Measurements from ENCODE around the gene KRTAP5-6.

Gene KRTAP5-6

DNA sequence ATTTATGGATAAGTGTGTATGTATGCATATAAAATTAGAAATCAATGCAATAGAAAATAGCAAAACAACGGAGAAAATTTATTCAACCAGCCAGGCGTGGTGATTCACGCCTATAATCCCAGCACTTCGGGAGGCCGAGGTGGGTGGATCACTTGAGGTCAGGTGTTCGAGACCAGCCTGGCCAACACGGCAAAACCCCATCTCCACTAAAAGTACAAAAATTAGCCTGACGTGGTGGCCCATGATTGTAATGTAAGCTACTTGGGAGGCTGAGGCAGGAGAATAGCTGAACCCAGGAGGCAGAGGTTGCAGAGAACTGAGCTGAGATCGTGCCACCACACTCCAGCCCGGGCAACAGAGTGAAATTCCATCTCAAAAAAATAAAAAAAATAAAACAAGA is 5.5 kb downstream of the KRTAP5-6 start:
- DNase-seq (ENCODE audit: low read depth): no peak

DNA sequence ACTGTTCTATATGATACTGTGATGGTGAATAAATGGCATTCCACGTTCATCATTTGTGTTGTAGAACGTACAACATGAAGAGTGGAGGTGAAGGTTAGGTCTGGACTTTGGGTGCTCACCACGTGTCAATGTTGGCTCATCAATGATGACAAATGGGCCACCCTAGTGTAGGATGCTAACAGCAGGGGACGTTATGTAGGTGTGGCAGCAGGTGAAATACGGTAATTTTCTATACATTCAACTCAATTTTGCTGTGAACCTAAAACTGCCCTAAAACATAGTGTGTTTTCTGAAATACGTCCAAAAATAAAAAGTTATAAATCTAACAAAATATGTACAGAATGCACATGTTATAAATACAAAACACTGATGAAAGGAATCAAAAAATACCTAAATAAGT is 6.2 kb downstream of the KRTAP5-6 start:
- no peak for DNase-seq (ENCODE audit: low read depth)

DNA sequence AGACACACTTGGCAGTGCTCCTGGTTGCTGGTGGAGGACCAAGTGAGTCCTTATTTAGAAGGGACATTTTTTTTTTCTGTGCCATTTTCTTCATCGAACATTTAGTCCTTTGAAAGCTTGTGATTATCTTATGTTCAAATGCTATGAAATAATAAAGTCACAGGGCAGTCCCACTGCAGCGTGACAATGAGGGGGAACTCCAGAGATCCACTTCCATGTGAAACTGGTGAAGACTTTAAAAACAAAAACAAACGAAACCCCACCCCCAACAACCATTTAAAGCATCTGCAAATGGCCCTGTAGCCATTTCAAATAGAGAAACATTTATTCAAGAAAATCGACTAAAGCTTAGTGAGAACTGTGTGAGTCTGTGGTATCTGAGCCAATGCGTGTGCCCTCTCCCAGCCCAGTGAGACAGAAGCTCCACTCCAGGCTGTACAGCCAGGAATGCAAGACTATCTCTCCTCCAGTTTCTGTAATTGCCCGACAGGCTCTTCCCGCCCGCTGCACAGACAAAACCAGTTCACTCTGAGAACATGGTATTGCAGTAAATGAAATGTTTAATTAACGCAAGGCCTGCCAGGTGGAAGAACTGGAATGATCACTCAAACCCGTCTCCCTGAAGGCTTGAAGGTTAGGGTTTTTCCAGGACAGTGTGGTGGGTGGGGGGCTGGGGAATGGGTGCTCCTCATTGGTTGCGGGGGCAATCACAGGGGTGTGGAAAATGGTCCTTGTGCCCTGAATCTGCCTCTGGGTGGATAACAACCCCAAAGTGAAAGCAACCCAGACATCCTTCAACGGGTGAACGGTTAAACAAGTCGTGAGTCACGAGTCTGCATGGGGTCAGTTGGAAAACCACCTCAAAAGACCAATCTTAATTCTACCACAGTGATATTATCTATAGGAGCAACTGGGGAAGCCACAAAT is 8.4 kb downstream of the KRTAP5-6 start:
- DNase-seq (ENCODE audit: low read depth): no peak

DNA sequence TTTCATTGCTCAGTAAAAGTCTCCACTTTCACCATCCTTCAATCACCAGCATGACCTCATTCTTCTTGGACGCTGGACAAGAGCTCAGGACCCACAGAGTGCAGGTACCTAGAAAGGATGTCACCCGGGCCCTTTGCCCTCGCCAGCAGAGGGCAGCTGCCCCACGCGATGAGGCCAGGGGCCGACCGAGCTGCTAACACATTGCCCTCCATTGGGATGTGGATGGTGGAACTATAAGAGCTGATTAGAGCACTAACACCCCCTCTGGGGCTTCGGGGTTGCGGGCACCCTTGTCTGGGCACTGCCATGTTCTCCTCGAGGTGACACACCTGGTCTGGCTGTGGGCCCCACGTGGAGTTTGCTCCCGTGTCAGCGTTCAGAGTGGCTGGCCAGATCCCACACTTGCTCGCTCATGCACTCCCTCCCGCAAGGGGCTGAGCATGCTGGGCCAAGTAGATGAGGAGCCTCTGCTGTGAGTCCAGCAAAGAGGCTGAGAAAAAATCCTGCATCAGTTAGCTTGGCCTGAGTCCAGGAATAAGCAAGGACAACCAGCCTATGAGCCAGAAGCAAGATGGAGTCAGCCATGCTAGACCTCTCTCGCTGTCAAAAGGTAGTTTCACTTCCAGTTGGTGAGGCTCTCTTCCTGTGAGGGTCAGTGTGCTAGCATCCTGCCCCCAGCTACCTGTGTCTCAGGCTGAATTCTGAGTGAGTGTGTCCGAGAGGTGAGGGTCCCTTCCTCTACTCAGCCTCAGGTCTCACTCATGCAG is 9.8 kb downstream of the KRTAP5-6 start:
- DNase-seq (ENCODE audit: low read depth): no peak

DNA sequence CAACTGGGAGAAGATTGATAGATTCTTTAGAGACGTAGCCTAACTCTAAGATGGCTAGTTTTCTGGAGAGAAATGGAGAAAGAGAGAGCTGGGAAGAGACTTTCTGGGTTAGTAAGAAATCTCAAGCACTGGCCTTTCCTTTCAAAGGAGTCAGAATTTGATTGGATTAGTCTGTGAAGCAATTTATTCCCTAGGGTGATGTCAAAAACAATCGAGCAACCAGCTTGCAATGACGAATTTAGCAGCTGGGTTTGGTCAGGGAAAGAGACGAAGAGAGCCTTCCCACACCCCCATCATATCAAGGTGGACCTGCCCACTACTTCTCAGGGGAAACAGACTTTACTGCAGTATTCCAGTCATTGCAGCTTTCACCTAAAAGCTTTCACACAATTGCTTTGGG is 10.8 kb downstream of the KRTAP5-6 start:
- DNase-seq (ENCODE audit: low read depth): no peak

DNA sequence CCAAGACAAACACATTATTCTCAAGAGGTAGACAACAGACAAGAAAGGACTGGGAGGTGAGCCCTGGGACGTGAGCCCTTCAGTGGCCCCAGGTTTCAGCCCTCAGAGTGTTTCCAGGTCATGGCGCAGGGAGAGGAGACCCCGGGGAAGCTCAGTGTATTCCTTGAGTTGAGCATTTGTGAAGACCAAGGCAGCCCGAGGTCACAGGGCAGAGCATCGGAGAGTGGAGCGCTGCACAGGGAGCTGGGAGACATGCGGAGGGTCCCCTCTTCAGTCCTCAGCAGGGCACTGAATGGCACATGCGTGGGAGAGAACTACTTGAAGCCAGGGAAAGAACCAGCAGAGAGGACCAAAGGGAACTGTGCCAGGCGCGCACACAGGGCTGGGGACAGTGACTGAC is 11.7 kb downstream of the KRTAP5-6 start:
- DNase-seq (ENCODE audit: low read depth): no peak

DNA sequence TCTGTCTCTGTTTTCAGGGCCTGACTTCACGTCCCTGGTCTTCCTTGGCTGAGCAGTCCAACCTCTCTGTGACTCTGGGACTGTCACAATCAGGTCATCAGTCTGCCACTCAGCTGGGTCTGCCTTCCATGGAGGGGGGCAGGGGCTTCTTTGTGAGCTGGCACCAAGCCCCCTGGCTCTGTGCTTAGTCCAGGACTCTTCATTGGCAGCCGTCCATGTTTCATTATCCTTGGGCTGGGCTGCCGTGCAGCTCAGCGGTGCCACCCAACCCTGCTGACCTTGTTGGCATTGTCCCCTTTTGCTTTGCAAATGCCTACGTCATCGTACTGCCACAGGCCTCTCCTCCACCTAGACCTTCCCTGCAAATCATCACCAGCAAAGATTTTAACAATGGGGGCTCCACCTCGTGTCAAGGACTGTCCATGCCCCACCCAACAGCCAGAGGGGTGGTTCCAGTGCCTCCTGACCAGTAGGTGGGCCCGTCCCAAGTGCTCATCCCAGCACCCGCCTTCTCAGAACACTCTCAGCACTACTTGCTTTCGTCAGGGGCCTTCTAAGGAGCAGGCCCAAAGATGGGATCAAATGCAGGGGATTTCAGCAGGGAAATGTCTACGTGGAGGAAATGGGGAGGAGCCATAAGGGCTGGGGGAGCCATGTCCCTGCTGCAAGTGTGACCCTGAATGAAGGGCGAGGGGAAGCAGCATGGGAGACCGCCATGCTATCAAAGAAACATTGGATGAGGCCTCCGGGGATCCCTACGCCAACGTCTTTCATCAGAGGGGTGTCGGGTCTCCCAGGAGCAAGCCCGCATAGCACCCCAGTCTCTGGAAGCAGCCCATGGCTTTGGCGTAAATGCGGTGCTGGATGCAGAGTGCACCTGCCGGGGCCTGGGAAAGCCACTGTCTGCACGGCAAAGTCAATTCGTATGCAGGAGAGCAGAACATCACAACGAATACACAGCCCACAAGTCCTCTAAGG is 18.2 kb downstream of the KRTAP5-6 start:
- DNase-seq (ENCODE audit: low read depth): no peak

DNA sequence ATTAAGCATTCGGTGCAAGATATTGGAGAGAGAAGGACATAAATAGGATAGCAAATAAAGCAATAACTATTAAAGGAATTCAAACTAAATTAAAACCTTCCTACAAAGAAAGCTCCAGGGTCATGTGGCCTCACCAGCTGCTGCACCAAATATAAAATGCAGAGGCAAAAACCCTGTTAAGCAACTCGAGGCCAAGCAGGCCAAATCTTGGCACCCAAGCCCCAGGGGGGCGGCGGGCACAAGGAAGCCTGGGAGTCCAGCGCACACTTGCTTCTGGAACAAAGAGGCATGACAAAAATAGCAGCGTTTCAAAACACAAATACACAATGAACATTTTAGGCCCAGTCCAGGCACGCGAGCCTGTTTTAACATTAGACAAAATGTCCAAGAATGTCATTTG is 20.8 kb downstream of the KRTAP5-6 start:
- no peak for DNase-seq (ENCODE audit: low read depth)

DNA sequence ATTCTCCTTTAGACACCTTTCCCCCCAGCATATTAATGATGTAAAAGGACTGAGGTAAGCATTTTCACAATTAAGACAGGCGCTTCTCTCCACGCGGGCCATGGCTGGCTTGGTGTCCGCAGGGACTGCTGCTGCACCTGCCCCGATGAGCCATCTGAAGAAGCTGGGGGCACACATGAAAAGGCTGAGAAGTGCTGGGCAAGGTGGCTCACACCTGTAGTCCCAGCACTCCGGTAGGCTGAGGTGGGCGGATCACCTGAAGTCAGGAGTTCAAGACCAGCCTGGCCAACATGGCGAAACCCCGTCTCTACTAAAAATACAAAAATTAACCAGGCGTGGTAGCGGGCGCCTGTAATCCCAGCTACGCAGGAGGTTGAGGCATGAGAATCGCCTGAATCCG is 21.3 kb downstream of the KRTAP5-6 start:
- DNase-seq (ENCODE audit: low read depth): no peak

DNA sequence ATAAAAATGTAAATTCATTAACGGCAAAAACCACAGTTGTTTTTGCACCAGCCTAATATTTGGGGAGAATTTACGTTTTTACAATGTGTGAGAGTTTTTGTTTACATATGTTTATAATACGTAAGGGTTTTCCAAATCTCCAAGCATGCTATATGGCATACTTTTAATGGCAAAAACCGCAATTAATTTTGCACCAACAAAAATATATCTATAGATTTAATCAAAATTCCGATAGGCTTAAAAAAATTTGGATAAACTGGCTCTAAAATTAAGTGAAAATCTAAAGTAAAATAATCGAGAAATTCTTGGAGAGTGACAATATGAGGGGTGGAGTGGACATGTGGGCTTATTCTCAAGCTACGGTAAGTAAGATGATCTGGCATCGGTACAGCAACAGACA is 22.8 kb downstream of the KRTAP5-6 start:
- no peak for DNase-seq (ENCODE audit: low read depth)

DNA sequence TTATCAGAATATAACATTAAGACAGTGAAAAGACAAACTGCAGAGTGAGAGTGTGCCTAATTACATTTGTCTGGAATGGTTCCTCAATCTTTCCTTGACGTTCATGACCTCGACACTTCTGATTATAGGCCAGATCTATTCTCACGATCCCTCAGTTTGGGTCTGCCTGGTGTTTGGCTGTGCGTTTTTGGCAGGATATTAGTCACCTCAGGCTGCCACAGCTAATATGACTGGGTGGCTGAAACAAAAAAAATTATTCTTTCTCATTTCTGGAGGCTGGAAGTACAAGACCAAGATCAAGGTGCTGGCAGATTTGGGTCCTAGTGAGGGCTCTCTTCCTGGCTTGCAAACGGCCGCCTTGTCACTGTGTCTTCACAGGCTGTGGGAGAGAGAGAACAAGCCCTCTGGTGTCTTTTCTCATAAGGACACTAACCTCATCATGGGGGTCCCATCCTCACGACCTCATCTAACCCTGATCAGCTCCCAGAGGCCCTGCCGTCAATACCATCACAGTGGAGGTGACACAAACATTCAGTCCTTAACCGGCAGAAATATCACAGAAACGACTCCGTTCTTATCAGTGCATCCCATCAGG is 30.2 kb downstream of the KRTAP5-6 start:
- no peak for DNase-seq (ENCODE audit: low read depth)

DNA sequence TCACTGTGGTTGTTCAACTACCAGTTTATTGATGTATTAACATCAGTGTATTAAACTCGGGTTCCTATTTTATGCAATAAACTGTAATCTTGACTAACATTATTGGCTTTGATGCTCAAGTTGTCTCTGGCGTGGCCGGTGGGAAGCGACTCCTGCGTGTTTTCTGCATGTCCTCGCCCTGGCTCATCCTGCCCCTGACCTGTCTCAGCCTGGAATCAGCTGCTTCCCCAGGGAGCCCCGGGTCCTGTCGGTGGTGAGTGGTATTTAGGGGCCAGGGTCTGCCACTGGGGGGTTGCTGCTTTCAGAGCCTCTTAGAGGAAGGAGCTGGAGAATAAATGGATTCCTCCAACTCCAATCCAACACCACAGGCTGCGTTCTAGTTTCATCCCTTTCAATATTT is 30.9 kb downstream of the KRTAP5-6 start:
- DNase-seq (ENCODE audit: low read depth): no peak

DNA sequence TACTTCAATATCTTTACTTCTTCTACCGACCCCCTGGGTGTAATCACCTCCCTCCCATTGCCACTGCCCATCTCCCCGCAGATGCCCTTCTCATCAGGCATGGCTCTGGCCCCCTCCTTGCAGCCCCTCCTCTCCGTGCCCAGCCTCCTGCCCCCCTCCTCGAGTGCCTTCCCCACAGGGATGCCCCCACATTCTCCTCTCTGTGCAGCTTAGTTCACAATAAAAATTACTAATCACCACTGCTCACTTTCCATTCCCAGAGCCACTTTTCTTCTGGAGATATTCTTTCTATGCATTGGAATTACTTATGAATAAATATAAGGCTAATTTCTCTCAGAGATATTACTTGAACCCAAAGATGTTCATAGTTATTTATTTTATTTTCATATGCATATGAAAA is 31.3 kb downstream of the KRTAP5-6 start:
- DNase-seq (ENCODE audit: low read depth): no peak

DNA sequence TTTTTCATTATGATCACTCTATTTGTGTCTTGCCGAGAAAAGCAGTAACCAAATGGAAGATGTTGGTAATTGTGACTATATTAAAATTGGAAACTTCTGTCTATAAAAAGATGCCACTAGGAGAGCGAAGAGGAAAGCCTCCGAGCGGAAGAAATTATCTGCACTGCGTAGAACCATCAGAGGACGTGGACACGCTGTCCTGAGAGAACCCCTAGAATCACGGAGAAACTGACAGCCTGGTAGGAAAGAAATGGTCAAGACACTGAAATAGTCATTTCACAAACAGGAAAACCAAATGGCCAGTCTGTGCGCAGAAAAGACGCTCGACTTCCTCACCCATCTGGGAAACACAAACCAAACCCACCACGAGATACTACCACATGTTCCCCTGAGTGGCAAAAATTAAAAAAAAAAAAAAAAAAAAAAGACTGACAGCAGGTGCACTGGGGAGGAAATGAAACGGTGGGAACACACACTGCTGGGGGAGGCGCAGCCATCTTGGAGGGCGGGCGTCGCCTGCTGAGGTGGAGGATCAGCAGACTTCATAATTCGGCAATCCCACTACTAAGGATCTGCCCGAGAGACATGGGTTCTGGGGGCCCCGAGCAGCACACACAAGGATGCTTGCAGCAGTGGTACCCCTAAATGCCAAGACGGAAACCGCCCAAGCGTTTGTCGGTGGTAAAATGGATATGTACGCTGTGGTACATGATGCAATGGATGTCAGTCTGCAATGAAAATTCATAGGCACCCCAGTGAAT is 32.1 kb downstream of the KRTAP5-6 start:
- no peak for DNase-seq (ENCODE audit: low read depth)

DNA sequence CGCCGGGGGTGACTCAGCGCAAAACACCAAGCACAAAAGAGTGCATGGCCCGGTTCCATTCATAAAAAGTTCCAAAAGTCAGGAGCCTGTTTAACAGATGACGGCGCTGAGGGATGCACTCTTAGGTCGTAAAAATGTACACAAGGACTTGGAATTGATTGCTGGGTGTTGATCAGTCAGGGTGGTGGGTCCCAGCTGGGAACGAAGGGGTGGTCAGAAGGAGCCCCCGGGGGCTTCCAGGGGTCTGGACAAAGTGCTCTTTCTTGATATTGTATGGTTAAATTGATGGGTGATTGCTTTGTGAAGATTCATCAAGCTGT is 32.7 kb downstream of the KRTAP5-6 start:
- no peak for DNase-seq (ENCODE audit: low read depth)

DNA sequence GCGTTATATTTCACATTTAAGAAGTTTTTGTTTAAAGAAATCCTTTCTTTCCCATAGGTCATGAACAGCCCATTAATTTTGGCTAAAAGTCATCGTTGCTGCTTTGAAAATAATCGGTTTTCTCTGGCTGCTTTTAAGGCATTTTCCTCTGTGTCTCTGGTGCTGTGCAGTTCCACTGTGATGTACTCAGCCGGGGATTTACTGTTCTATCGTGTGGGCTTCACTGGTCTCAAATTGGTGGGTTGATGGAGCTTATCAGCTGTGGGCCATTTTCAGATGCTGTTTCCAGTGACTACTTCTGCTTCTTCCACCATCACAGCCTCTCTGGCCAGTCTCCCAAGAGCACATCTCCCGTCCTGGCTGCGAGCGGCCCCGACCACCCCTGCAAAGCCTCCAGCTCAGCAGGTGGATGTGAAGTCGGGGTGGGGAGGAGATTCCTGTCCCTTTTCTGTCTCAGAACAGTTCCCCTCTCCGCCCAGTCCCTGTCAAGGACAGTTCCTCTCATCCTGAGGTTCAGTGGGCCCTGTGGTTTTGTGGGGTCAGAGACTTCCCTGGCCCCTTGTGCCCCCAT is 33.1 kb downstream of the KRTAP5-6 start:
- no peak for DNase-seq (ENCODE audit: low read depth)

DNA sequence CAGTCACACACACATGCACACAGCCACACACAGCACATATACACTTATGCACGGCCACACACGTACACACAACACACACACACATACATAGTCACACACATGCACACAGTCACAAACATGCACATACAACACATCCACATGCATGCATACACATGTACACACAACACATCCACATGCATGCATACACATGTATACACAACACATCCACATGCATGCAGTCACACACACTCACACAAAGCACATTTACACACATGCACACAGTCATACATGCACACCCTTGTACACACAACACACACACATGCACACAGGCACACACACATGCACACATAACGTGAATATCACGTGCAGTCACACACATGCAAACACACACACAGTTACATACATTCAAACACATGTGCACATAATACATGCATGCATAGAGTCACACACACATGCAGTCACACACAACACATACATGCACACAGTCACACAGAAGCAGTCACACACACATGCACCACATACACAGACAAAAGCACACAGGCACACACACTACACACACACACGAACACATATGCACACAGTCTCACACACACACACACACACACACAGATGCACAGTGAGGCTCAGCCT is 34.6 kb downstream of the KRTAP5-6 start:
- DNase-seq (ENCODE audit: low read depth): no peak

DNA sequence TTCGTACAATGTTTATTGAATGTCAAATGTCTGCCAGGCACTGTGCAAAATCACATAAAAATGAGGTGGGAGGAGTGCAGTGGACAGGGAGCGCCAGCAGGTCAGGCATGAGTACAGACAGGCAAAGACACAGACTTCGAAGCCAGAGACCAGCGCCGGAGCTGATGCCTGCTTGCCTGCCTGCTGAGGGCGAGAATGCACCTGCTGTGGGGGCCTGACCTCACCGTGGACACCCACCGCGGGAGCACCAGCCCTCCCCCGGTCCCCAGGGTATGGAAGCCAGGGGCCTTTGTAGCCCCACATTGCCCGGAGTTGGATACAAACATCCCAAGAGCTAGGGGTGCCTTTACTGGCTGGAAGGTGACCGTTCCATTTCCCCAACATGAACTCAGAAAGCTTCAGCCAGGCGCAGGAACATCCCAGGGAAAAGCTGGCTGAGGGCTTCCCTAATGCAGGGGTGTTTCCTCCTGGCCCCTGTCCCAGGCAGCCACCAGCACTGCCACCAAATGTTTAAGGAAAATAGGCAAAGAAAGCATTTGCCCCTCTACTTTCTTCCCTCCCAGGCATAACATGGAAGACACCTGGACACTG is 35.5 kb downstream of the KRTAP5-6 start:
- no peak for DNase-seq (ENCODE audit: low read depth)

DNA sequence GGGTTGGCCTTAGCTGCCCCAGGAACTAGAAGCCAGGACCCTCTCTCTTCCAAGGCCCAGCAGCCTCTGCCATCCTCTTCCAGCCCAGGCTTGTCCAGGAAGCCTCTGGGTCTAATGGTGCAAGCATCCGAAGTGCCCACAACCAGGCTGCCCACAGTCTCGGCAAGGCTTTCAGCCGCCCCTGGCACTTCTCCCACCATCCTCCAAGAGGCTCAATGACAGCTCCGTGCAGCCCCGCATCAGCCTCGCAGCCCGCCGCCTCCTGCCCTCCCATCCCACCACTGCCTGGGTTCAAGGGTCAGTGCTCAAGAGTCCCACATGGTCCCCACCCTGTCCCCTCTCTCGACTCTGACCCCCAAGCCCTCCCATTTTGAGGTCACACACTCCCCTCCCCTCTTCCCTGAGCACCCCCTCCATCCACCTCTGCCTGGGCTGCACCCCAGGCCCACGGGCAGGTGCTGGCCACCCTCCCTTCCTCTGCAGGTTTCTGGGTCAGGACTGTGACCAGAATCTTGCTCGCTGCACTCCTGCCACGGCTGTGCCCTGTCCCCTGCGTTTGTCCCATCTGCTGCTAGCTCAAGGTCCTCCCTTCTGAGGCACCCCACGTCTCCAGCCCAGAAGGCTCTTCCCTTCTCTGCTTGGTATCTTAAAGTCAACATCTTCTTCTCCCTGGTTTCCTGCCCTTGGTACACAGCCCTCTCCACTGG is 36.2 kb downstream of the KRTAP5-6 start:
- DNase-seq (ENCODE audit: low read depth): no peak
